HCT116 (cell line): ENCODE data around the gene SULT2B1. TPM values are rescaled to one million over a fixed set of nuclear protein-coding genes. Genes with fewer than 3 reads are reported as not detected.

ENCODE experiments used
- ATAC-seq: fragments of 200-7000 bp; cut with Tn5 transposase; 2 replicates; pipeline ENCODE4 v1.9.1; 2020; ENCODE audit warnings: mild to moderate bottlenecking, moderate library complexity
- BruUV-seq: library from RNA; stranded (reverse); fragments of 400-500 nt; replicated peaks from 2 replicates; lab custom pipeline; 2021; lab: Mats Ljungman, UMichigan
- CTCF ChIA-PET: fragments of 300-600 bp; sonication (Branson Sonifier 250); formaldehyde crosslinking; loops from one replicate; lab custom pipeline; 2021; ENCODE audit warnings: antibody characterized with exemption; lab: Charles Lee
- POLR2A ChIA-PET: fragments of 300-600, 350-600 bp; sonication (Branson Sonifier 250); formaldehyde crosslinking; loops from one replicate; lab custom pipeline; 2021; ENCODE audit warnings: antibody characterized with exemption; lab: Charles Lee
- RAD21 ChIA-PET, 2 experiments: fragments of 300-600 bp; sonication (Branson Sonifier 250); formaldehyde crosslinking; loops; one replicate each; lab custom pipeline; 2023; ENCODE audit warnings: low total read pairs in 2 of 2; ENCODE audit not compliant: uncharacterized antibody in 2 of 2, unreplicated experiment in 2 of 2, low non-redundant PET in 1 of 2; lab: Charles Lee
- DNase-seq: peaks from one replicate; pipeline ENCODE4 v3.0.0-alpha.2; 2010; ENCODE audit warnings: low read depth, low spot score
- H2AFZ ChIP-seq: fragments of 200-600 bp; shearing (Covaris generic), sonication (generic); 2 replicates; pipeline ENCODE4 v1.6.1; 2017; ENCODE audit warnings: low read depth, mixed run types, mixed read lengths, antibody characterized with exemption, low read length; ENCODE audit not compliant: poor library complexity, severe bottlenecking
- H3K27ac ChIP-seq: 2 replicates; pipeline ENCODE4 v1.5.1; 2012; ENCODE audit warnings: low read depth, low read length
- H3K27me3 ChIP-seq: fragments of 200-600 bp; sonication (generic); 2 replicates; pipeline ENCODE4 v1.6.1; 2016; ENCODE audit warnings: mixed run types, low read length, mixed read lengths; ENCODE audit not compliant: insufficient read depth
- H3K36me3 ChIP-seq, 2 experiments: fragments of 200-500 bp in 1 of 2; fragments of 200-600 bp in 1 of 2; sonication (Bioruptor generic) in 1 of 2; sonication (generic) in 1 of 2; 2 replicates each; pipeline versions ENCODE4 v1.5.1 to v1.6.1; 2014 to 2016; ENCODE audit warnings: low read length in 2 of 2, inconsistent platforms in 1 of 2, mixed read lengths in 1 of 2, mixed run types in 1 of 2; ENCODE audit not compliant: insufficient read depth in 2 of 2, control insufficient read depth in 1 of 2
- H3K4me1 ChIP-seq, 2 experiments: fragments of 200-600 bp in 1 of 2; sonication (generic) in 1 of 2; 2 replicates each; pipeline versions ENCODE4 v1.5.1 to v1.6.1; 2012 to 2017; ENCODE audit warnings: low read length in 2 of 2, inconsistent platforms in 1 of 2, mild to moderate bottlenecking in 1 of 2, mixed read lengths in 1 of 2, mixed run types in 1 of 2, moderate library complexity in 1 of 2; ENCODE audit not compliant: insufficient read depth in 2 of 2, control insufficient read depth in 1 of 2
- H3K4me2 ChIP-seq: fragments of 200-600 bp; sonication (generic); 2 replicates; pipeline ENCODE4 v1.6.1; 2017; ENCODE audit warnings: mixed run types, low read length, mixed read lengths
- H3K4me3 ChIP-seq, 2 experiments: fragments of 200-600 bp in 1 of 2; sonication (generic) in 1 of 2; replicated peaks in 1 of 2; 2 replicates each; pipeline ENCODE4 v1.5.1; 2011 to 2016; ENCODE audit warnings: low read length in 2 of 2, control low read depth in 1 of 2, low read depth in 1 of 2, mild to moderate bottlenecking in 1 of 2, mixed read lengths in 1 of 2, mixed run types in 1 of 2
- H3K79me2 ChIP-seq: fragments of 200-600 bp; sonication (generic); 2 replicates; pipeline ENCODE4 v1.6.1; 2017; ENCODE audit warnings: mild to moderate bottlenecking, mixed run types, low read length, moderate library complexity, mixed read lengths; ENCODE audit not compliant: insufficient read depth
- H3K9ac ChIP-seq: fragments of 200-600 bp; sonication (generic); 2 replicates; pipeline ENCODE4 v1.6.1; 2016; ENCODE audit warnings: low read length, mixed read lengths
- H3K9me2 ChIP-seq: fragments of 200-600 bp; sonication (generic), shearing (Covaris generic); 2 replicates; pipeline ENCODE4 v1.6.1; 2017; ENCODE audit warnings: mixed run types, mild to moderate bottlenecking, moderate library complexity; ENCODE audit not compliant: insufficient read depth
- H3K9me3 ChIP-seq, 2 experiments: fragments of 200-500 bp in 1 of 2; fragments of 200-600 bp in 1 of 2; sonication (Bioruptor generic) in 1 of 2; sonication (generic) in 1 of 2; 2 replicates each; pipeline ENCODE4 v1.6.1; 2014 to 2017; ENCODE audit warnings: low read length in 2 of 2, mixed read lengths in 2 of 2, inconsistent platforms in 1 of 2, low read depth in 1 of 2, mild to moderate bottlenecking in 1 of 2, mixed run types in 1 of 2, moderate library complexity in 1 of 2; ENCODE audit not compliant: control insufficient read depth in 1 of 2, insufficient read depth in 1 of 2
- H4K20me1 ChIP-seq: fragments of 200-600 bp; sonication (generic), shearing (Covaris generic); 2 replicates; pipeline ENCODE4 v1.6.1; 2017; ENCODE audit warnings: mixed run types, mild to moderate bottlenecking, moderate library complexity; ENCODE audit not compliant: insufficient read depth
- CTCF ChIP-seq, 3 experiments: fragments of 200-600 bp in 1 of 3; sonication (generic) in 1 of 3; IDR thresholded peaks in 2 of 3; conservative IDR thresholded peaks in 1 of 3; 2 replicates each; pipeline ENCODE4 v1.5.1; 2012 to 2017; ENCODE audit warnings: low read depth in 2 of 3, low read length in 2 of 3, antibody characterized with exemption in 1 of 3, borderline replicate concordance in 1 of 3, control low read depth in 1 of 3, mild to moderate bottlenecking in 1 of 3, mixed read lengths in 1 of 3, mixed run types in 1 of 3, moderate library complexity in 1 of 3; ENCODE audit not compliant: insufficient read depth in 1 of 3
- ELF1 ChIP-seq: IDR thresholded peaks from 2 replicates; pipeline ENCODE4 v1.6.1; 2012; ENCODE audit warnings: low read depth, borderline replicate concordance
- EZH2 ChIP-seq: fragments of 200-600 bp; sonication (generic); IDR thresholded peaks from 2 replicates; pipeline ENCODE4 v1.6.1; 2017; ENCODE audit warnings: antibody characterized with exemption, mixed run types
- MAX ChIP-seq: IDR thresholded peaks from 2 replicates; pipeline ENCODE4 v1.6.1; 2012
- RAD21 ChIP-seq: IDR thresholded peaks from 2 replicates; pipeline ENCODE4 v1.6.1; 2012; ENCODE audit warnings: low read depth, mild to moderate bottlenecking
- REST ChIP-seq: IDR thresholded peaks from 2 replicates; pipeline ENCODE4 v1.6.1; 2012; ENCODE audit warnings: low read depth
- SRF ChIP-seq: IDR thresholded peaks from 2 replicates; pipeline ENCODE4 v1.6.1; 2012; ENCODE audit warnings: low read depth
- YY1 ChIP-seq: IDR thresholded peaks from 2 replicates; pipeline ENCODE4 v1.6.1; 2011; ENCODE audit warnings: low read length, low read depth, moderate library complexity, mild to moderate bottlenecking; ENCODE audit not compliant: insufficient replicate concordance; ENCODE audit errors: extremely low read depth
- ZFX ChIP-seq: fragments of 450-650 bp; IDR thresholded peaks from 2 replicates; pipeline ENCODE4 v1.6.1; 2017
- intact Hi-C: fragments of 100-400 bp; cut with micrococcal nuclease; formaldehyde crosslinking; loops from 2 replicates; pipeline ENCODE4 v1.10.0; 2022
- total RNA-seq: library from RNA; stranded (reverse); gene quantifications from one replicate; pipeline ENCODE4 v1.2.1, GENCODE V29; 2021; ENCODE audit not compliant: unreplicated experiment

Gene SULT2B1
- total RNA-seq, 1 experiment from 2014 or later: 4.8 TPM

- Histone ChIP-seq H3K4me3 (no peak overlapping the region), H3K27me3 (no peaks in the 10 kb centered on the region), H3K4me1 (peaks cover 6 to 33% of the 10 kb centered on the region in 2 experiments; a peak in 3 of 4 replicates), H3K27ac (no peak overlapping the region), H3K9ac (no peak overlapping the region), H3K79me2 (no peaks in the 10 kb centered on the region), H3K9me2 (no peaks in the 10 kb centered on the region), H2AFZ (no peak overlapping the region), H3K9me3 (no peaks in the 10 kb centered on the region), H3K4me2 (no peak overlapping the region), H4K20me1 (no peaks in the 10 kb centered on the region), H3K36me3 (no peaks in the 10 kb centered on the region)
- ChIA-PET POLR2A (interaction anchor here (0.8 to 1.3 kb wide), 6 partner anchors 13 to 118 kb away, joined by 3 to 11 read pairs (median 4); partner anchors contain the start of gene SPHK2), CTCF (interaction anchor here (0.6 to 6.6 kb wide), 23 partner anchors 10 to 289 kb away, joined by 3 to 276 read pairs (median 4); partner anchors contain the start of genes RPL18, SPHK2, SYNGR4 and TMEM143), RAD21 (interaction anchor here (0.6 to 5.4 kb wide), 15 partner anchors 13 to 102 kb away, joined by 3 to 75 read pairs (median 3); no protein-coding TSS in a partner anchor)
- ATAC-seq (no peak), DNase-seq (no peak)
- TSS peak; percentile 69 for BruUV-seq
- intact Hi-C loops: loop anchor here (1.0 kb wide), 1 partner anchor 78 kb away; no protein-coding TSS in a partner anchor
- TF ChIP-seq CTCF (IDR thresholded peaks at IDR 0.05 in 2 of 3, conservative IDR thresholded peaks at IDR 0.05 in 1 of 3; ENCODE audit: borderline replicate concordance in 1 of 3, insufficient read depth in 1 of 3, low read depth in 2 of 3, low read length in 2 of 3) (peak; percentile 46 to 96 (median 59)), RAD21 (peak; percentile 97), ELF1 (no peak), ZFX (no peak)
These were observed 45.7 kb upstream of the SULT2B1 start for GRCh38 chr19:48506138-48506733.

- H3K79me2 ChIP-seq: no peaks in the 10 kb centered on the region
- intact Hi-C loops: no loop called here
- no peak overlapping the region for H3K4me3 ChIP-seq
- ATAC-seq (no peak), DNase-seq (no peak)
- ChIA-PET RAD21 (interaction anchor here in 1 of 2 experiments (5.4 kb wide), 1 partner anchor 76 kb away, joined by 75 read pairs; no protein-coding TSS in a partner anchor), POLR2A (no interaction called here), CTCF (interaction anchor here (1.1 to 6.6 kb wide), 2 partner anchors 18 to 78 kb away, joined by 3 to 276 read pairs; no protein-coding TSS in a partner anchor)
- no peaks in the 10 kb centered on the region for H3K36me3 ChIP-seq
- H3K9ac ChIP-seq: no peak overlapping the region
- H3K4me2 ChIP-seq: no peak overlapping the region
- H4K20me1 ChIP-seq: no peaks in the 10 kb centered on the region
- H3K27me3 ChIP-seq: no peaks in the 10 kb centered on the region
- no peak overlapping the region for H2AFZ ChIP-seq
- H3K27ac ChIP-seq: no peak overlapping the region
- H3K4me1 ChIP-seq: peaks cover 0 to 20% of the 10 kb centered on the region in 2 experiments; a peak in 1 of 4 replicates
- H3K9me2 ChIP-seq: no peaks in the 10 kb centered on the region
- no TSS peak for BruUV-seq
- no peaks in the 10 kb centered on the region for H3K9me3 ChIP-seq
- TF ChIP-seq REST (no peak), MAX (no peak), YY1 (no peak), EZH2 (no peak), SRF (no peak)
These were observed 44.0 kb upstream of the SULT2B1 start for GRCh38 chr19:48507911-48508439.
